IMR-90 (cell line): ENCODE measurements around the gene ZNF451. TPM values are rescaled to one million over a fixed set of nuclear protein-coding genes. Genes with fewer than 3 reads are reported as not detected.

Source experiments
- ATAC-seq: fragments of 200-7000 bp; cut with Tn5 transposase; 2 replicates; pipeline ENCODE4 v1.9.1; 2020; ENCODE audit warnings: low read depth, mild to moderate bottlenecking, moderate library complexity
- BruUV-seq: library from RNA; stranded (reverse); fragments of 400-500 nt; replicated peaks from 2 replicates; lab custom pipeline; 2021; lab: Mats Ljungman, UMichigan
- CTCF ChIA-PET: fragments of 300-600 bp; formaldehyde crosslinking; extraction: SDS; loops from one replicate; lab custom pipeline; 2021; ENCODE audit warnings: antibody characterized with exemption; lab: Yijun Ruan, JAX
- POLR2A ChIA-PET: fragments of 300-600 bp; sonication (Branson Sonifier 250); formaldehyde crosslinking; loops from one replicate; lab custom pipeline; 2022; ENCODE audit warnings: antibody characterized with exemption; ENCODE audit not compliant: unreplicated experiment; lab: Charles Lee
- DNase-seq: peaks from one replicate; pipeline ENCODE4 v3.0.0; 2013
- H2AFZ ChIP-seq: replicated peaks from 2 replicates; pipeline ENCODE3; 2013; ENCODE audit warnings: low read length, mild to moderate bottlenecking; ENCODE audit not compliant: poor library complexity
- H2AK5ac ChIP-seq: 2 replicates; pipeline ENCODE4 v1.6.1; 2013; ENCODE audit warnings: low read depth, low read length, inconsistent platforms
- H2AK9ac ChIP-seq: replicated peaks from 2 replicates; pipeline ENCODE3; 2013; ENCODE audit warnings: mild to moderate bottlenecking, low read depth, low read length, moderate library complexity; ENCODE audit not compliant: poor library complexity
- H2BK120ac ChIP-seq: 2 replicates; pipeline ENCODE4 v1.6.1; 2013; ENCODE audit warnings: low read depth, low read length, inconsistent platforms
- H2BK15ac ChIP-seq: 3 replicates; pipeline ENCODE4 v1.6.1; 2013; ENCODE audit warnings: low read depth, low read length, inconsistent platforms
- H2BK20ac ChIP-seq: 2 replicates; pipeline ENCODE4 v1.6.1; 2013; ENCODE audit warnings: low read depth, mild to moderate bottlenecking, inconsistent platforms, low read length, moderate library complexity
- H2BK5ac ChIP-seq: 2 replicates; pipeline ENCODE4 v1.6.1; 2013; ENCODE audit warnings: mild to moderate bottlenecking, low read depth, low read length, inconsistent platforms; ENCODE audit not compliant: poor library complexity, severe bottlenecking
- H3K14ac ChIP-seq: replicated peaks from 2 replicates; pipeline ENCODE4 v1.6.1; 2013; ENCODE audit warnings: low read depth, low read length, inconsistent platforms
- H3K18ac ChIP-seq: 2 replicates; pipeline ENCODE4 v1.6.1; 2013; ENCODE audit warnings: low read depth, low read length, control low read depth
- H3K23ac ChIP-seq: 2 replicates; pipeline ENCODE4 v1.6.1; 2013; ENCODE audit warnings: low read depth, low read length, inconsistent platforms
- H3K27ac ChIP-seq: 2 replicates; pipeline ENCODE4 v1.5.1; 2013; ENCODE audit warnings: mild to moderate bottlenecking, control low read depth, low read length; ENCODE audit not compliant: insufficient read depth
- H3K27me3 ChIP-seq: 2 replicates; pipeline ENCODE4 v1.6.1; 2013; ENCODE audit warnings: low read length; ENCODE audit not compliant: control insufficient read depth, insufficient read depth
- H3K36me3 ChIP-seq: 2 replicates; pipeline ENCODE4 v1.6.1; 2013; ENCODE audit warnings: low read length, mixed read lengths; ENCODE audit not compliant: control insufficient read depth, insufficient read depth
- H3K4ac ChIP-seq: 2 replicates; pipeline ENCODE4 v1.6.1; 2013; ENCODE audit warnings: low read depth, low read length, inconsistent platforms
- H3K4me1 ChIP-seq: 2 replicates; pipeline ENCODE4 v1.6.1; 2013; ENCODE audit warnings: low read length, mixed read lengths; ENCODE audit not compliant: control insufficient read depth, insufficient read depth
- H3K4me2 ChIP-seq: 2 replicates; pipeline ENCODE4 v1.6.1; 2013; ENCODE audit warnings: low read depth, mild to moderate bottlenecking, control low read depth, low read length, moderate library complexity
- H3K4me3 ChIP-seq: 2 replicates; pipeline ENCODE4 v1.5.1; 2013; ENCODE audit warnings: low read depth, mild to moderate bottlenecking, control low read depth, low read length, moderate library complexity; ENCODE audit not compliant: insufficient read depth
- H3K56ac ChIP-seq: 2 replicates; pipeline ENCODE4 v1.6.1; 2013; ENCODE audit warnings: low read length, inconsistent platforms; ENCODE audit not compliant: insufficient read depth; ENCODE audit errors: extremely low read depth
- H3K79me1 ChIP-seq, 2 experiments: 2 replicates each; pipeline ENCODE4 v1.6.1; 2013; ENCODE audit warnings: low read length in 2 of 2, inconsistent platforms in 1 of 2, low read depth in 1 of 2
- H3K9ac ChIP-seq: 2 replicates; pipeline ENCODE4 v1.6.1; 2013; ENCODE audit warnings: low read depth, low read length, control low read depth
- H3K9me1 ChIP-seq: 2 replicates; pipeline ENCODE4 v1.6.1; 2013; ENCODE audit warnings: low read length, inconsistent platforms; ENCODE audit not compliant: insufficient read depth
- H3K9me3 ChIP-seq: 2 replicates; pipeline ENCODE4 v1.6.1; 2013; ENCODE audit warnings: low read length; ENCODE audit not compliant: control insufficient read depth, insufficient read depth
- H4K20me1 ChIP-seq: 2 replicates; pipeline ENCODE4 v1.6.1; 2013; ENCODE audit warnings: low read length, inconsistent platforms; ENCODE audit not compliant: insufficient read depth
- H4K5ac ChIP-seq: 2 replicates; pipeline ENCODE4 v1.6.1; 2013; ENCODE audit warnings: mild to moderate bottlenecking, low read depth, low read length, control low read depth
- H4K8ac ChIP-seq, 2 experiments: 2 replicates each; pipeline ENCODE4 v1.6.1; 2013; ENCODE audit warnings: low read depth in 2 of 2, low read length in 2 of 2, control low read depth in 1 of 2, inconsistent platforms in 1 of 2
- H4K91ac ChIP-seq: 2 replicates; pipeline ENCODE4 v1.6.1; 2013; ENCODE audit warnings: low read depth, low read length, inconsistent platforms; ENCODE audit not compliant: insufficient read depth
- BHLHE40 ChIP-seq: fragments of 150-350 bp; IDR thresholded peaks from 2 replicates; pipeline ENCODE4 v1.6.1; 2016; ENCODE audit warnings: mild to moderate bottlenecking, low read depth, low read length
- CEBPB ChIP-seq: IDR thresholded peaks from 2 replicates; pipeline ENCODE4 v1.6.1; 2012; ENCODE audit warnings: low read depth, low read length, improper control_type of control experiment
- CHD1 ChIP-seq: IDR thresholded peaks from 2 replicates; pipeline ENCODE4 v1.6.1; 2012; ENCODE audit warnings: low read depth, low read length, improper control_type of control experiment
- CTCF ChIP-seq: conservative IDR thresholded peaks from 2 replicates; pipeline ENCODE4 v1.5.1; 2012; ENCODE audit warnings: mild to moderate bottlenecking, low read depth, low read length, improper control_type of control experiment
- ELK1 ChIP-seq: fragments of 150-350 bp; IDR thresholded peaks from 2 replicates; pipeline ENCODE4 v1.6.1; 2016; ENCODE audit warnings: low read depth, mild to moderate bottlenecking, low read length, moderate library complexity, borderline replicate concordance
- FOS ChIP-seq: fragments of 150-350 bp; IDR thresholded peaks from 2 replicates; pipeline ENCODE4 v1.6.1; 2016; ENCODE audit warnings: low read depth, low read length
- MAFK ChIP-seq: IDR thresholded peaks from 2 replicates; pipeline ENCODE4 v1.6.1; 2012; ENCODE audit warnings: low read depth, low read length, improper control_type of control experiment
- MAZ ChIP-seq: IDR thresholded peaks from 2 replicates; pipeline ENCODE4 v1.6.1; 2012; ENCODE audit warnings: low read depth, mild to moderate bottlenecking, low read length, improper control_type of control experiment, moderate library complexity, borderline replicate concordance
- MXI1 ChIP-seq: IDR thresholded peaks from 2 replicates; pipeline ENCODE4 v1.6.1; 2012; ENCODE audit warnings: low read depth, mild to moderate bottlenecking, low read length, moderate library complexity, borderline replicate concordance
- NFE2L2 ChIP-seq: fragments of 150-350 bp; IDR thresholded peaks from 2 replicates; pipeline ENCODE4 v1.6.1; 2016; ENCODE audit warnings: low read depth, mild to moderate bottlenecking, low read length
- POLR2A ChIP-seq: IDR thresholded peaks from 2 replicates; pipeline ENCODE4 v1.6.1; 2012; ENCODE audit warnings: mild to moderate bottlenecking, low read depth, low read length
- RAD21 ChIP-seq: IDR thresholded peaks from 2 replicates; pipeline ENCODE4 v1.6.1; 2012; ENCODE audit warnings: low read length, improper control_type of control experiment
- RCOR1 ChIP-seq: IDR thresholded peaks from 2 replicates; pipeline ENCODE4 v1.6.1; 2012; ENCODE audit warnings: mild to moderate bottlenecking, low read length, improper control_type of control experiment; ENCODE audit not compliant: insufficient replicate concordance
- RFX5 ChIP-seq: IDR thresholded peaks from 2 replicates; pipeline ENCODE4 v1.8.0; 2012; ENCODE audit warnings: low read depth, mild to moderate bottlenecking, low read length, moderate library complexity
- SMC3 ChIP-seq: fragments of 150-350 bp; IDR thresholded peaks from 2 replicates; pipeline ENCODE4 v1.6.1; 2016; ENCODE audit warnings: low read depth, mild to moderate bottlenecking, antibody characterized with exemption, low read length, moderate library complexity
- USF2 ChIP-seq: fragments of 150-350 bp; IDR thresholded peaks from 2 replicates; pipeline ENCODE4 v1.6.1; 2017; ENCODE audit warnings: mild to moderate bottlenecking, antibody characterized with exemption, low read length, low read depth
- WGBS, 2 experiments: methylation state at CpG; one replicate each; pipeline versions ENCODE4 v1.1.5 to v1.1.7; 2013; ENCODE audit warnings: missing lambda C conversion rate in 2 of 2; ENCODE audit not compliant: insufficient read length in 1 of 2; ENCODE audit errors: extremely low coverage in 2 of 2; 5-methylcytosine and 5-hydroxymethylcytosine counted together
- dilution Hi-C: fragments of 300-500 bp; cut with HindIII; formaldehyde crosslinking; loops from one replicate; pipeline ENCODE4 v1.14.3; 2018; ENCODE audit warnings: low sequenced_read_pairs; ENCODE audit not compliant: unreplicated experiment
- in situ Hi-C: fragments of 300-500 bp; cut with MboI; formaldehyde crosslinking; loops from 3 replicates; pipeline ENCODE4 v1.14.3; 2019; ENCODE audit warnings: low sequenced_read_pairs, inconsistent platforms, mixed read lengths
- intact Hi-C: fragments of 100-400 bp; cut with micrococcal nuclease; formaldehyde crosslinking; loops from 2 replicates; pipeline ENCODE4 v1.10.0; 2022
- polyA plus RNA-seq, 3 experiments: library from polyadenylated mRNA; depleted of rRNA; stranded (reverse); fragments of >200 nt; gene quantifications; 2 replicates each; pipeline ENCODE4 v1.2.3, GENCODE V29; 2012; ENCODE audit warnings: low replicate concordance in 1 of 3
- total RNA-seq: library from RNA; depleted of rRNA; stranded (reverse); fragments of >200 nt; gene quantifications from 2 replicates; pipeline ENCODE4 v1.2.3, GENCODE V29; 2012

Gene ZNF451
- total and polyA plus RNA-seq, 2 of the 4 experiments (the other 2 are of a cell fraction), result 10.0 to 48.6 TPM

- no peak overlapping the region for H3K4ac ChIP-seq
Measured at GRCh38 chr6:57086843-57087242, 3.1 kb upstream of the ZNF451 start.

More at GRCh38 chr6:57086843-57087242, 3.1 kb upstream of the ZNF451 start:
- no peak overlapping the region for H3K14ac ChIP-seq
- no peak overlapping the region for H3K4me3 ChIP-seq
- no peaks in the 10 kb centered on the region for H3K27me3 ChIP-seq
- CTCF ChIA-PET, result no interaction called here
- DNase-seq, result no peak
- no peak overlapping the region for H2BK20ac ChIP-seq
- BruUV-seq, result no TSS peak
- in situ Hi-C loops, result no loop called here
- no peak overlapping the region for H4K5ac ChIP-seq
- no peak overlapping the region for H4K8ac ChIP-seq
- H2AK9ac ChIP-seq, result no peak overlapping the region
- no peaks in the 10 kb centered on the region for H3K9me3 ChIP-seq
- no peaks in the 10 kb centered on the region for H3K36me3 ChIP-seq
- no peaks in the 10 kb centered on the region; the same call in 1 of the 2 replicates for H3K9me1 ChIP-seq
- no peak overlapping the region for H2BK120ac ChIP-seq
- no peak overlapping the region for H3K27ac ChIP-seq
- no peak overlapping the region for H3K9ac ChIP-seq
- H4K91ac ChIP-seq, result no peak overlapping the region
- H2AK5ac ChIP-seq, result no peak overlapping the region
- H3K18ac ChIP-seq, result no peak overlapping the region
- H2BK15ac ChIP-seq, result no peak overlapping the region
- dilution Hi-C loops, result no loop called here
- no peak overlapping the region for H2AFZ ChIP-seq
- WGBS, 2 experiments, result no CpG with 5 or more reads among the region's 1 CpG
- H3K4me1 ChIP-seq, result peaks cover 10% of the 10 kb centered on the region
- H3K4me2 ChIP-seq, result no peak overlapping the region
- no peak overlapping the region for H2BK5ac ChIP-seq
- H4K20me1 ChIP-seq, result peaks cover 5% of the 10 kb centered on the region; the same call in 1 of the 2 replicates
- intact Hi-C loops, result loop anchor here (5.0 kb wide), 1 partner anchor 185 kb away; no protein-coding TSS in a partner anchor
- no peak overlapping the region for H3K23ac ChIP-seq
- no peak for ATAC-seq
- TF ChIP-seq SMC3 (no peak), MAZ (no peak), RAD21 (no peak), CEBPB (no peak), MAFK (no peak), NFE2L2 (no peak), MXI1 (no peak), RFX5 (no peak), CTCF (no peak), BHLHE40 (no peak), FOS (no peak), CHD1 (no peak), RCOR1 (no peak), POLR2A (no peak), ELK1 (no peak), USF2 (no peak)
- no peak overlapping the region for H3K56ac ChIP-seq
- POLR2A ChIA-PET, result no interaction called here
- 0 out of 4 replicates have a peak, but pooled peaks cover 0 to 4% of the 10 kb centered on the region in 2 experiments for H3K79me1 ChIP-seq
